ENCODE data around the gene NDRG2. TPM values are rescaled to one million over a fixed set of nuclear protein-coding genes. Genes with fewer than 3 reads are reported as not detected.

NDRG2 gene
- total and polyA plus RNA-seq, 8 donors: 61.3 to 418 (median 107) TPM

- WGBS, 5 donors: 69 to 75% (median 75%) methylated on average over 4 to 7 of the region's 7 CpGs
- intact Hi-C loops (cut with DNase I; ENCODE audit: low total_unique reads): no loop called here
- H3K4me3 ChIP-seq: no peak overlapping the region
- TF ChIP-seq POLR2A (IDR thresholded peaks at IDR 0.05) (no peak), EP300 (IDR thresholded peaks at IDR 0.05) (no peak), POLR2AphosphoS5 (IDR thresholded peaks at IDR 0.05) (no peak), CTCF (IDR thresholded peaks at IDR 0.05) (no peak)
- H3K27me3 ChIP-seq: no peaks in the 10 kb centered on the region
- H3K4me1 ChIP-seq: peaks cover 0 to 7% (median 0%) of the 10 kb centered on the region in 4 donors
- no peak for DNase-seq
- no peaks in the 10 kb centered on the region for H3K9me3 ChIP-seq
- H3K27ac ChIP-seq: no peak overlapping the region
- peaks cover 7 to 17% (median 14%) of the 10 kb centered on the region in 4 donors for H3K36me3 ChIP-seq
Measured at GRCh38 chr14:21001218-21001617, 23.6 kb downstream of the NDRG2 start.

- peaks cover 23 to 33% (median 31%) of the 10 kb centered on the region in 4 donors for H3K36me3 ChIP-seq
- DNase-seq: no peak
- H3K27ac ChIP-seq: no peak overlapping the region
- H3K9me3 ChIP-seq: no peaks in the 10 kb centered on the region
- intact Hi-C loops (cut with DNase I; ENCODE audit: low total_unique reads): no loop called here
- WGBS, 5 donors: 79 to 87% (median 86%) methylated on average over 4 of the region's 4 CpGs
- no peak for TF ChIP-seq CTCF (IDR thresholded peaks at IDR 0.05)
- no peak for TF ChIP-seq POLR2AphosphoS5 (IDR thresholded peaks at IDR 0.05)
- no peak for TF ChIP-seq EP300 (IDR thresholded peaks at IDR 0.05)
- TF ChIP-seq POLR2A (IDR thresholded peaks at IDR 0.05): no peak
- H3K4me1 ChIP-seq: peaks cover 0 to 7% (median 0%) of the 10 kb centered on the region in 4 donors
- H3K27me3 ChIP-seq: no peaks in the 10 kb centered on the region
- H3K4me3 ChIP-seq: no peak overlapping the region
Measured at GRCh38 chr14:20999591-20999990, 25.3 kb downstream of the NDRG2 start.

- 37 to 42% (median 38%) methylated on average over 6 of the region's 6 CpGs for WGBS, 5 donors
- TF ChIP-seq EP300 (IDR thresholded peaks at IDR 0.05): no peak
- TF ChIP-seq POLR2AphosphoS5 (IDR thresholded peaks at IDR 0.05): no peak
- no peak for TF ChIP-seq POLR2A (IDR thresholded peaks at IDR 0.05)
- TF ChIP-seq CTCF (IDR thresholded peaks at IDR 0.05): no peak
- H3K27ac ChIP-seq: no peak within 1 kb of the TSS
- H3K36me3 ChIP-seq: peaks cover 30 to 41% (median 38%) of the 10 kb centered on the region in 4 donors
- peaks cover 0 to 7% (median 0%) of the 10 kb centered on the region in 4 donors for H3K4me1 ChIP-seq
- DNase-seq: peak in 1 of 2 donors; percentile 68
- H3K4me3 ChIP-seq: no peak within 1 kb of the TSS
- H3K9me3 ChIP-seq: no peaks in the 10 kb centered on the region
- intact Hi-C loops (cut with DNase I; ENCODE audit: low total_unique reads): no loop called here
- H3K27me3 ChIP-seq: no peaks in the 10 kb centered on the region
Measured at GRCh38 chr14:20998674-20999366, 26.0 kb downstream of the NDRG2 start, which contains the start of gene SLC39A2. TSS of gene SLC39A2 (plus strand) at chr14:20999293. CDS start at chr14:20999447, 154 bp downstream.

GRCh38 chr14:20998139-20998538 is 26.7 kb downstream of the NDRG2 start:
- H3K9me3 ChIP-seq: no peaks in the 10 kb centered on the region
- peaks cover 0 to 7% (median 0%) of the 10 kb centered on the region in 4 donors for H3K4me1 ChIP-seq
- peak in 1 of 2 donors; percentile 85 for DNase-seq
- 33 to 59% (median 42%) methylated on average over 3 of the region's 3 CpGs for WGBS, 5 donors
- no peak for TF ChIP-seq EP300 (IDR thresholded peaks at IDR 0.05)
- no peak for TF ChIP-seq POLR2A (IDR thresholded peaks at IDR 0.05)
- TF ChIP-seq CTCF (IDR thresholded peaks at IDR 0.05): no peak
- TF ChIP-seq POLR2AphosphoS5 (IDR thresholded peaks at IDR 0.05): no peak
- H3K36me3 ChIP-seq: peaks cover 31 to 48% (median 45%) of the 10 kb centered on the region in 4 donors
- intact Hi-C loops (cut with DNase I; ENCODE audit: low total_unique reads): no loop called here
- H3K27me3 ChIP-seq: no peaks in the 10 kb centered on the region
- H3K27ac ChIP-seq: no peak overlapping the region
- H3K4me3 ChIP-seq: no peak overlapping the region
